B cell (primary cell): ENCODE results near the gene JAG2. TPM values are rescaled to one million over a fixed set of nuclear protein-coding genes. Genes with fewer than 3 reads are reported as not detected.

Source experiments
- ATAC-seq: fragments of 200-7000 bp; cut with Tn5 transposase; one replicate; pipeline ENCODE4 v1.10.0; 2021; ENCODE audit warnings: low read depth, mild to moderate bottlenecking, moderate number of reproducible peaks, moderate library complexity
- CTCF ChIA-PET: fragments of 350-600 bp; sonication (Branson Sonifier 250); formaldehyde crosslinking; loops from one replicate; lab custom pipeline; 2021; ENCODE audit warnings: antibody characterized with exemption, inconsistent platforms; lab: Charles Lee
- POLR2A ChIA-PET: fragments of 350-600 bp; sonication (Branson Sonifier 250); formaldehyde crosslinking; loops from one replicate; lab custom pipeline; 2021; ENCODE audit warnings: antibody characterized with exemption; lab: Charles Lee
- DNase-seq: peaks from one replicate; pipeline ENCODE4 v3.0.0; 2013
- H2AFZ ChIP-seq: 2 replicates; pipeline ENCODE4 v1.6.1; 2012; ENCODE audit warnings: mild to moderate bottlenecking, low read depth, low read length; ENCODE audit not compliant: insufficient read depth, poor library complexity, severe bottlenecking
- H3K27ac ChIP-seq, 2 donors: 1 replicate in 1 of 2; 2 replicates in 1 of 2; pipeline ENCODE4 v1.5.1; 2012 to 2013; ENCODE audit warnings: low read length in 2 of 2, mild to moderate bottlenecking in 2 of 2, moderate library complexity in 1 of 2
- H3K27me3 ChIP-seq, 4 experiments: fragments of 200-600 bp in 1 of 4; sonication (generic) in 1 of 4; replicated peaks in 1 of 4; 1 replicate in 2 of 4; 2 replicates in 2 of 4; pipeline versions ENCODE4 v1.6.1 to v1.7.0; 2013 to 2016; ENCODE audit warnings: low read length in 3 of 4, mild to moderate bottlenecking in 2 of 4, mixed read lengths in 1 of 4, moderate library complexity in 1 of 4; ENCODE audit not compliant: insufficient read depth in 4 of 4, control insufficient read depth in 3 of 4; ENCODE audit errors: control extremely low read depth in 1 of 4
- H3K36me3 ChIP-seq, 2 experiments: replicated peaks in 1 of 2; 1 replicate in 1 of 2; 2 replicates in 1 of 2; pipeline versions ENCODE4 v1.6.1 to v1.7.1; 2013; ENCODE audit warnings: low read length in 1 of 2; ENCODE audit not compliant: insufficient read depth in 2 of 2, control insufficient read depth in 1 of 2; ENCODE audit errors: control extremely low read depth in 1 of 2, extremely low read depth in 1 of 2
- H3K4me1 ChIP-seq, 2 donors: fragments of 200-600 bp in 1 of 2; sonication (generic) in 1 of 2; 1 replicate in 1 of 2; 2 replicates in 1 of 2; pipeline versions ENCODE4 v1.5.1 to v1.6.1; 2013 to 2017; ENCODE audit warnings: low read length in 2 of 2; ENCODE audit not compliant: control insufficient read depth in 2 of 2, insufficient read depth in 2 of 2
- H3K4me2 ChIP-seq: replicated peaks from 2 replicates; pipeline ENCODE3; 2012; ENCODE audit warnings: mild to moderate bottlenecking, low read depth, low read length; ENCODE audit not compliant: poor library complexity, severe bottlenecking
- H3K4me3 ChIP-seq, 5 experiments: fragments of 200-600 bp in 1 of 5; sonication (generic) in 1 of 5; 1 replicate in 3 of 5; 2 replicates in 2 of 5; pipeline versions ENCODE4 v1.5.1 to v1.7.0; 2011 to 2016; ENCODE audit warnings: low read length in 4 of 5, mild to moderate bottlenecking in 4 of 5, low read depth in 2 of 5, control low read depth in 1 of 5, moderate library complexity in 1 of 5; ENCODE audit not compliant: insufficient read depth in 1 of 5; ENCODE audit errors: control extremely low read depth in 1 of 5, extremely low read depth in 1 of 5
- H3K79me2 ChIP-seq: fragments of 200-600 bp; sonication (generic); one replicate; pipeline ENCODE4 v1.6.0; 2016; ENCODE audit warnings: low read length; ENCODE audit not compliant: control insufficient read depth, insufficient read depth
- H3K9ac ChIP-seq: fragments of 200-600 bp; sonication (generic); 2 replicates; pipeline ENCODE4 v1.6.1; 2017; ENCODE audit warnings: mild to moderate bottlenecking, low read length, moderate library complexity
- H3K9me3 ChIP-seq, 3 donors: one replicate each; pipeline versions ENCODE4 v1.6.1 to v1.7.1; 2013; ENCODE audit warnings: low read length in 2 of 3; ENCODE audit not compliant: control insufficient read depth in 2 of 3, insufficient read depth in 1 of 3; ENCODE audit errors: control extremely low read depth in 1 of 3
- H4K20me1 ChIP-seq: 2 replicates; pipeline ENCODE4 v1.6.0; 2012; ENCODE audit warnings: mild to moderate bottlenecking, low read length; ENCODE audit not compliant: insufficient read depth, control insufficient read depth, poor library complexity, severe bottlenecking
- H3K27ac Mint-ChIP-seq: one replicate; pipeline ENCODE4 v1.8.0; 2021; ENCODE audit warnings: mixed read lengths
- H3K27me3 Mint-ChIP-seq: one replicate; pipeline ENCODE4 v1.8.0; 2021; ENCODE audit warnings: mixed read lengths
- H3K4me1 Mint-ChIP-seq: one replicate; pipeline ENCODE4 v1.8.0; 2021; ENCODE audit warnings: mixed read lengths
- H3K4me3 Mint-ChIP-seq: one replicate; pipeline ENCODE4 v1.8.0; 2021; ENCODE audit warnings: mixed read lengths
- H3K9me3 Mint-ChIP-seq: one replicate; pipeline ENCODE4 v1.8.0; 2022; ENCODE audit warnings: mixed read lengths; ENCODE audit not compliant: insufficient read depth
- CTCF ChIP-seq: fragments of 200-600 bp; IDR thresholded peaks from one replicate; pipeline ENCODE4 v1.8.0; 2022; ENCODE audit warnings: antibody characterized with exemption, mild to moderate bottlenecking
- EZH2 ChIP-seq: IDR thresholded peaks from 2 replicates; pipeline ENCODE4 v1.6.1; 2012; ENCODE audit warnings: borderline replicate concordance, low read depth, mild to moderate bottlenecking, moderate library complexity, low read length; ENCODE audit not compliant: insufficient read depth, poor library complexity, severe bottlenecking
- WGBS: methylation state at CpG from one replicate; pipeline ENCODE4 v1.1.5; 2013; ENCODE audit warnings: missing lambda C conversion rate; ENCODE audit not compliant: insufficient coverage; 5-methylcytosine and 5-hydroxymethylcytosine counted together
- intact Hi-C: fragments of 100-400 bp; cut with micrococcal nuclease; formaldehyde crosslinking; loops from one replicate; pipeline ENCODE4 v1.10.0; 2022
- polyA plus RNA-seq: library from polyadenylated mRNA; depleted of rRNA; stranded (reverse); fragments of >200 nt; gene quantifications from 2 replicates; pipeline ENCODE4 v1.2.3, GENCODE V29; 2012
- total RNA-seq, 2 donors: library from RNA; stranded (reverse); fragments of 120-200 nt in 1 of 2; gene quantifications; 1 replicate in 1 of 2; 2 replicates in 1 of 2; pipeline versions ENCODE4 v1.2.3 to v1.2.4, GENCODE V29; 2013 to 2022

JAG2 gene
- total and polyA plus RNA-seq, 2 donors (not counting 1 experiment from before 2014, with no cell fraction given), result 0.27 to 0.34 TPM

- CTCF ChIA-PET, result no interaction called here
- Mint-ChIP-seq H3K27ac (no peak overlapping the region), H3K4me1 (no peaks in the 10 kb centered on the region), H3K27me3 (peaks cover 8% of the 10 kb centered on the region), H3K9me3 (peaks cover 10% of the 10 kb centered on the region), H3K4me3 (no peak overlapping the region)
- intact Hi-C loops, result no loop called here
- H2AFZ ChIP-seq, result no peak overlapping the region
- no peak overlapping the region for H3K9ac ChIP-seq
- no peaks in the 10 kb centered on the region for H3K4me1 ChIP-seq
- no peak overlapping the region for H3K4me2 ChIP-seq
- DNase-seq (no peak), ATAC-seq (no peak)
- H3K79me2 ChIP-seq, result no peaks in the 10 kb centered on the region
- no peak overlapping the region for H3K27ac ChIP-seq
- peaks cover 2 to 32% (median 26%) of the 10 kb centered on the region in 3 donors for H3K9me3 ChIP-seq
- TF ChIP-seq EZH2, result no peak
- TF ChIP-seq CTCF, result no peak
- H3K27me3 ChIP-seq, result peaks cover 0 to 8% (median 0%) of the 10 kb centered on the region in 4 experiments
- POLR2A ChIA-PET, result no interaction called here
- no peaks in the 10 kb centered on the region for H4K20me1 ChIP-seq
- H3K4me3 ChIP-seq, result no peak overlapping the region
- 97% methylated on average over 7 of the region's 14 CpGs for WGBS
- H3K36me3 ChIP-seq, result no peaks in the 10 kb centered on the region
These were observed 32.7 kb downstream of the JAG2 start for GRCh38 chr14:105135700-105136395.

DNA sequence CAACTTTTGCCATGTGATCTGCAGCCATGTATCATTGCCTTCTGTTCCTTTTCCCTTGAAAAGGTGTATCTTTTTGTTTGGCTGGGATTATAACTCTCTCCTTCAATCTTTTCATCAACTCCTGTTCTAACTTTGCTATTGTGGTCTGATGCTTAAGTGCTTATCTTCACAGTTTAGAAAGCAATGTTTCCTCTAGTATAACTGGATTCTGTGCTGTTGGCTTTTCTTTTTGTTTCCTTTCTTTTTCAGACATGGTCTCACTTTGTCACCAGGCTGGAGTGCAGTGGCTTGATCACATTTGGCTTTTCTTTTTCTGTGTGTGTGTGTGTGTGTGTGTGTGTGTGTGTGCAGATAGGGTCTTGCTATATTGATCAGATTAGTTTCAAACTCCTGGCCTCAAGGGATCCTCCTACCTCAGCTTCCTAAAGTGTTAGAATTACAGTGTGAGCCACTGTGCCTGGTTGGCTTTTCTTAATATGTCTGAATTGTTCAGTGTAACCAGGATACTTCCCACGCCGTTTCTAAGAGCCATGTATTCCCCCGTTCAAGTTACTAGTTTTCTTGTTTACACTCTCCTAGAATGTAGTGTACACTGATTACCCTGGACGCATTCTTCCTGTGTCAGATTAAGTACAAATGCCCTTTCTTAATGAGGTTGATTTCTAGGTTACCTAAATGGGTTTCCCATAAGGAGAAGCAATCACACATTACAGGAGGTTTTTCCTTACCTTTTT is 35.5 kb downstream of the JAG2 start:
- H3K27me3 Mint-ChIP-seq, result peaks cover 16% of the 10 kb centered on the region
- H3K9me3 Mint-ChIP-seq, result peaks cover 8% of the 10 kb centered on the region
- no peaks in the 10 kb centered on the region for H3K4me1 Mint-ChIP-seq
- H3K36me3 ChIP-seq, result no peaks in the 10 kb centered on the region
- no peak overlapping the region for H3K4me3 ChIP-seq
- no peaks in the 10 kb centered on the region for H3K79me2 ChIP-seq
- no peak overlapping the region for H3K4me2 ChIP-seq
- ChIA-PET POLR2A (no interaction called here), CTCF (interaction anchor here (0.7 kb wide), 1 partner anchor 174 kb away, joined by 3 read pairs; no protein-coding TSS in a partner anchor)
- intact Hi-C loops, result no loop called here
- no CpG with 5 or more reads among the region's 4 CpGs for WGBS
- H4K20me1 ChIP-seq, result no peaks in the 10 kb centered on the region
- H3K9me3 ChIP-seq, result peaks cover 2 to 22% (median 18%) of the 10 kb centered on the region in 3 donors
- no peaks in the 10 kb centered on the region for H3K4me1 ChIP-seq
- H3K27me3 ChIP-seq, result peaks cover 0 to 8% (median 0%) of the 10 kb centered on the region in 4 experiments
- no peak overlapping the region for H3K27ac Mint-ChIP-seq
- ATAC-seq (no peak), DNase-seq (no peak)
- H3K27ac ChIP-seq, result no peak overlapping the region
- no peak overlapping the region for H3K9ac ChIP-seq
- H3K4me3 Mint-ChIP-seq, result no peak overlapping the region
- H2AFZ ChIP-seq, result no peak overlapping the region
- TF ChIP-seq EZH2, result no peak
- TF ChIP-seq CTCF, result no peak
